Tibial nerve (tissue), 4 donors: ENCODE results near the gene CCDC57. TPM values are rescaled to one million over a fixed set of nuclear protein-coding genes. Genes with fewer than 3 reads are reported as not detected.

ENCODE experiments used
- DNase-seq, 2 donors: peaks; one replicate each; pipeline ENCODE4 v3.0.0-alpha.2; 2019; ENCODE audit warnings: low spot score in 2 of 2
- H3K27ac ChIP-seq, 4 donors: fragments of 200-600 bp; sonication (generic) in 3 of 4; one replicate each; pipeline ENCODE4 v1.5.1; 2017 to 2019; ENCODE audit warnings: mild to moderate bottlenecking in 1 of 4
- H3K27me3 ChIP-seq, 2 donors: fragments of 200-600 bp; sonication (generic) in 1 of 2; one replicate each; pipeline versions ENCODE4 v1.5.1 to v1.6.0; 2017 to 2019
- H3K36me3 ChIP-seq, 3 donors: fragments of 200-600 bp; sonication (generic); one replicate each; pipeline ENCODE4 v1.5.1; 2018 to 2019
- H3K4me1 ChIP-seq, 4 donors: fragments of 200-600 bp; sonication (generic) in 3 of 4; one replicate each; pipeline ENCODE4 v1.5.1; 2017 to 2019
- H3K4me3 ChIP-seq, 4 donors: fragments of 200-600 bp; sonication (generic) in 3 of 4; one replicate each; pipeline ENCODE4 v1.5.1; 2017 to 2019; ENCODE audit warnings: mild to moderate bottlenecking in 1 of 4, moderate library complexity in 1 of 4
- H3K9me3 ChIP-seq, 4 donors: fragments of 200-600 bp; sonication (generic) in 3 of 4; one replicate each; pipeline ENCODE4 v1.5.1; 2017 to 2019
- CTCF ChIP-seq, 5 experiments: fragments of 200-600 bp in 3 of 5; fragments of 450-650 bp in 2 of 5; sonication (generic) in 3 of 5; IDR thresholded peaks; one replicate each; pipeline ENCODE4 v1.5.1; 2016 to 2019; ENCODE audit warnings: antibody characterized with exemption in 5 of 5, mild to moderate bottlenecking in 3 of 5, moderate library complexity in 2 of 5
- EP300 ChIP-seq, 2 donors: sonication (generic); formaldehyde crosslinking; IDR thresholded peaks; one replicate each; pipeline ENCODE4 v1.6.1; 2017; ENCODE audit warnings: antibody characterized with exemption in 2 of 2, mild to moderate bottlenecking in 1 of 2
- POLR2A ChIP-seq, 2 donors: fragments of 450-650 bp; IDR thresholded peaks; one replicate each; pipeline ENCODE4 v1.6.1; 2017; ENCODE audit warnings: antibody characterized with exemption in 2 of 2, mild to moderate bottlenecking in 2 of 2, moderate library complexity in 2 of 2
- WGBS, 2 donors: methylation state at CpG; one replicate each; pipeline ENCODE4 v1.1.5; 2018; 5-methylcytosine and 5-hydroxymethylcytosine counted together
- total RNA-seq, 4 donors: library from RNA; depleted of rRNA; stranded (reverse); fragments of >200 nt; gene quantifications; one replicate each; pipeline ENCODE4 v1.1.0, GENCODE V29; 2016

The CCDC57 gene
- total RNA-seq, 4 donors from 2014 or later, result 33.5 to 91.2 (median 47.9) TPM

DNA sequence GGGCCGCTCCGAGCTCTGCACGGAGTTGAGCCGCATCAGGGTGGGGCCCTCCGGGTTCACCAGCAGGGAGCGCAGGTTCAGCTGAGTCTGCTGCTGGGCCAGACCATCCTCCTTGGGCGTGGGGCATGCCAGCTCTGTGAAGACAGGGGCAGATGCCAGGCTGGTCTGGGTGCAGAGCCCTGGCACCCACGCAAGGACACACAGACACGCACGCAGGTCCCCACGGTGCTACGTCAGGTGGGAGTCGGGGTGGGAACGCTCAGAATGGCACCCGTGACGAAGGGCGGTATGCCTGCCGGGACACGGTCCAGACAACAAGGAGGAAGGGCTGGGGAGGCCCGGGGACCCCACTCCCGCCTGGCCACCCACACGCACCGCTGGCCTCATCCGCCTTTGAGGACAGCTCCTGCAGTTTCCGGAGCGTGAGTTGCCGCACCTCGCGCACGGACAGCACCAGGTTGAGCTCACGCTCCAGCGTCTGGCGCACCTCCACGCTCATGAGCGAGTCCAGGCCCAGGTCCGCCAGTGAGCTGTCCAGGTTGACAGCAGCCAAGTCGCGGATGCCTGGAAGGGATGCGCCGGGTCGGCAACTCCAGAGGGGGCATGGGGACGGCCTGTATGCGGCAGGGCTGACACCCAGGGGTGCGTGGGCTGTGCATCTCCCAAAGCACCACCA lies 131.7 kb downstream of the CCDC57 start:
- 89% methylated on average over 28 to 44 of the region's 44 CpGs for WGBS, 2 donors
- Histone ChIP-seq H3K27ac (no peak overlapping the region), H3K4me3 (no peak overlapping the region), H3K9me3 (no peaks in the 10 kb centered on the region), H3K36me3 (peaks cover 7 to 77% (median 34%) of the 10 kb centered on the region in 3 donors), H3K4me1 (peaks cover 0 to 22% (median 5%) of the 10 kb centered on the region in 4 donors), H3K27me3 (no peaks in the 10 kb centered on the region)
- TF ChIP-seq POLR2A (IDR thresholded peaks at IDR 0.05) (no peak), CTCF (IDR thresholded peaks at IDR 0.05) (no peak), EP300 (IDR thresholded peaks at IDR 0.05) (no peak)
- DNase-seq, result no peak

GRCh38 chr17:82080048-82080788 lies 132.4 kb downstream of the CCDC57 start:
- Histone ChIP-seq H3K36me3 (peaks cover 7 to 70% (median 28%) of the 10 kb centered on the region in 3 donors), H3K27me3 (no peaks in the 10 kb centered on the region), H3K4me1 (peaks cover 0 to 22% (median 5%) of the 10 kb centered on the region in 4 donors), H3K27ac (no peak overlapping the region), H3K4me3 (no peak overlapping the region), H3K9me3 (no peaks in the 10 kb centered on the region)
- no peak for DNase-seq
- TF ChIP-seq POLR2A (IDR thresholded peaks at IDR 0.05) (no peak), EP300 (IDR thresholded peaks at IDR 0.05) (no peak), CTCF (IDR thresholded peaks at IDR 0.05) (no peak)
- WGBS, 2 donors, result 86 to 89% methylated on average over 30 to 35 of the region's 36 CpGs

- H3K4me1 ChIP-seq, result peaks cover 0 to 22% (median 5%) of the 10 kb centered on the region in 4 donors
- no peak for DNase-seq
- no peaks in the 10 kb centered on the region for H3K27me3 ChIP-seq
- WGBS, 2 donors, result 89 to 90% methylated on average over 47 of the region's 47 CpGs
- H3K27ac ChIP-seq, result no peak overlapping the region
- H3K9me3 ChIP-seq, result no peaks in the 10 kb centered on the region
- TF ChIP-seq POLR2A (IDR thresholded peaks at IDR 0.05) (no peak), CTCF (IDR thresholded peaks at IDR 0.05) (no peak), EP300 (IDR thresholded peaks at IDR 0.05) (no peak)
- no peak overlapping the region for H3K4me3 ChIP-seq
- peaks cover 7 to 59% (median 19%) of the 10 kb centered on the region in 3 donors for H3K36me3 ChIP-seq
Measured at GRCh38 chr17:82079001-82079677, 133.5 kb downstream of the CCDC57 start.

DNA sequence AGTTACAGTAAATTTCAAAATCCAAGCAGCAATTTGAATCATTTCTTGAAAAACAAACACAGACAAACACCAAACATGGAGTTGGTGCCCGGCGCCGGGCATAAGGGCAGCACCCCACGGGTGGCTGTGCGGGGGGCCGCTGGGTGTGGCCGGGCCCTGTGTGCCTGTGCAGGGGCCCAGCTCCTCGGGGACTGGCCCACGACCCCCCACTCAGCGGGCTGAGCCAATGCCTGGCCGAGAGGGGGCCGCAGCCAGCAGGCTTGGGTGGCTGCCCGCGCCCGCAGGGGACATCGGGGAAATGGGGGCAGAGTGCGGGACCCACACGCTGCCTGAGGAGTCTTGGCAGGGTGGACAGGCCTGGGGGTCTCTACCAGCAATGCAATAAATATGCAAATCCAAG lies 134.2 kb downstream of the CCDC57 start:
- DNase-seq, result no peak
- WGBS, 2 donors, result 84 to 86% methylated on average over 17 to 18 of the region's 18 CpGs
- Histone ChIP-seq H3K27ac (peak overlapping the region in 3 of 4 donors; percentile 0 to 77 (median 72)), H3K4me1 (peaks cover 0 to 22% (median 5%) of the 10 kb centered on the region in 4 donors), H3K27me3 (no peaks in the 10 kb centered on the region), H3K9me3 (no peaks in the 10 kb centered on the region), H3K36me3 (peaks cover 6 to 52% (median 13%) of the 10 kb centered on the region in 3 donors), H3K4me3 (no peak overlapping the region)
- TF ChIP-seq CTCF (IDR thresholded peaks at IDR 0.05) (no peak), EP300 (IDR thresholded peaks at IDR 0.05) (no peak), POLR2A (IDR thresholded peaks at IDR 0.05) (no peak)
